HepG2 (cell line): ENCODE measurements around the gene SHISA6. TPM values are rescaled to one million over a fixed set of nuclear protein-coding genes. Genes with fewer than 3 reads are reported as not detected.

Source experiments
- ATAC-seq: fragments of 200-7000 bp; cut with Tn5 transposase; 3 replicates; pipeline ENCODE4 v1.9.1; 2020; ENCODE audit warnings: mild to moderate bottlenecking, moderate library complexity
- BruUV-seq: library from RNA; stranded (reverse); fragments of 400-500 nt; replicated peaks from 2 replicates; lab custom pipeline; 2021; lab: Mats Ljungman, UMichigan
- CTCF ChIA-PET: fragments of 300-600 bp; formaldehyde crosslinking; extraction: SDS; loops from one replicate; lab custom pipeline; 2021; ENCODE audit warnings: low total read pairs, inconsistent platforms, low intra/inter-chr PET ratio; lab: Yijun Ruan, JAX
- POLR2A ChIA-PET: fragments of 350-600 bp; sonication (Branson Sonifier 250); formaldehyde crosslinking; loops from one replicate; lab custom pipeline; 2020; ENCODE audit warnings: antibody characterized with exemption, inconsistent platforms; lab: Yijun Ruan, JAX
- DNase-seq: peaks from one replicate; pipeline ENCODE4 v3.0.0-alpha.2; 2015; ENCODE audit warnings: low spot score
- FAIRE-seq: peaks from 3 replicates; lab custom pipeline; 2011; peaks lifted over from hg19 to GRCh38; lab: Jason Lieb, UNC
- H2AFZ ChIP-seq: one replicate; pipeline ENCODE4 v1.6.1; 2011; ENCODE audit warnings: low read length, inconsistent platforms
- H3K27ac ChIP-seq: fragments of 300-600 bp; 3 replicates; pipeline ENCODE4 v1.8.0; 2011; ENCODE audit warnings: mixed run types, mild to moderate bottlenecking, mixed read lengths, low read length, inconsistent platforms; ENCODE audit not compliant: insufficient read depth; ENCODE audit errors: extremely low read length
- H3K27me3 ChIP-seq, 2 experiments: fragments of 200-600 bp in 1 of 2; 2 replicates in 1 of 2; 3 replicates in 1 of 2; pipeline versions ENCODE4 v1.6.0 to v1.8.0; 2011; ENCODE audit warnings: low read length in 2 of 2, mild to moderate bottlenecking in 2 of 2, moderate library complexity in 2 of 2, inconsistent platforms in 1 of 2; ENCODE audit not compliant: insufficient read depth in 2 of 2, control insufficient read depth in 1 of 2
- H3K36me3 ChIP-seq, 2 experiments: fragments of 200-600 bp in 1 of 2; replicated peaks in 1 of 2; 2 replicates in 1 of 2; 3 replicates in 1 of 2; pipeline versions ENCODE4 v1.5.1 to v1.8.0; 2011; ENCODE audit warnings: low read length in 2 of 2, inconsistent platforms in 1 of 2; ENCODE audit not compliant: insufficient read depth in 2 of 2, control insufficient read depth in 1 of 2
- H3K4me1 ChIP-seq: 2 replicates; pipeline ENCODE4 v1.5.1; 2012; ENCODE audit warnings: low read length, inconsistent platforms; ENCODE audit not compliant: insufficient read depth
- H3K4me2 ChIP-seq: 2 replicates; pipeline ENCODE4 v1.6.0; 2011; ENCODE audit warnings: low read depth, low read length, inconsistent platforms
- H3K4me3 ChIP-seq, 3 experiments: fragments of 200-600 bp in 1 of 3; sonication (generic), shearing (Covaris generic) in 1 of 3; replicated peaks in 1 of 3; 2 replicates each; pipeline ENCODE4 v1.5.1; 2011 to 2016; ENCODE audit warnings: low read length in 3 of 3, inconsistent platforms in 2 of 3, low read depth in 2 of 3, mild to moderate bottlenecking in 2 of 3, control low read depth in 1 of 3, mixed read lengths in 1 of 3; ENCODE audit not compliant: insufficient read depth in 1 of 3
- H3K79me2 ChIP-seq: one replicate; pipeline ENCODE4 v1.6.1; 2011; ENCODE audit warnings: low read length, inconsistent platforms; ENCODE audit not compliant: insufficient read depth
- H3K9ac ChIP-seq: 2 replicates; pipeline ENCODE4 v1.6.0; 2011; ENCODE audit warnings: mild to moderate bottlenecking, low read depth, low read length, inconsistent platforms; ENCODE audit not compliant: insufficient read depth
- H3K9me3 ChIP-seq: 2 replicates; pipeline ENCODE4 v1.5.1; 2012; ENCODE audit warnings: mild to moderate bottlenecking, low read length
- H4K20me1 ChIP-seq: 2 replicates; pipeline ENCODE4 v1.6.0; 2011; ENCODE audit warnings: inconsistent platforms, mild to moderate bottlenecking, low read length, moderate library complexity; ENCODE audit not compliant: insufficient read depth
- ATF5 ChIP-seq: sonication (generic); formaldehyde crosslinking; IDR thresholded peaks from 2 replicates; pipeline ENCODE4 v1.4.0; 2020; ENCODE audit warnings: mild to moderate bottlenecking, low read depth, missing genetic modification reagents
- BRF2 ChIP-seq: sonication (generic); formaldehyde crosslinking; IDR thresholded peaks from 2 replicates; pipeline ENCODE4 v1.8.1; 2022; ENCODE audit warnings: mild to moderate bottlenecking, missing genetic modification reagents
- JDP2 ChIP-seq: sonication (generic); formaldehyde crosslinking; IDR thresholded peaks from 2 replicates; pipeline ENCODE4 v1.8.1; 2022; ENCODE audit warnings: missing genetic modification reagents, borderline replicate concordance
- PCBP2 ChIP-seq: fragments of 200-400 bp; formaldehyde crosslinking; optimal IDR thresholded peaks from 2 replicates; pipeline ENCODE3; 2018; ENCODE audit warnings: low read length, low read depth; ENCODE audit not compliant: poor library complexity, severe bottlenecking
- REPIN1 ChIP-seq: sonication (generic); formaldehyde crosslinking; IDR thresholded peaks from 2 replicates; pipeline ENCODE4 v1.8.0; 2022; ENCODE audit warnings: missing genetic modification reagents, low read depth, mild to moderate bottlenecking, borderline replicate concordance
- RFXANK ChIP-seq: IDR thresholded peaks from 2 replicates; pipeline ENCODE4 v1.6.1; 2016
- SP1 ChIP-seq, 2 experiments: fragments of 450-650 bp in 1 of 2; sonication (generic) in 1 of 2; formaldehyde crosslinking in 1 of 2; IDR thresholded peaks; 2 replicates each; pipeline versions ENCODE4 v1.4.0 to v1.6.1; 2016 to 2020; ENCODE audit warnings: missing genetic modification reagents in 1 of 2
- SRF ChIP-seq: IDR thresholded peaks from 2 replicates; pipeline ENCODE4 v1.6.1; 2011; ENCODE audit warnings: mild to moderate bottlenecking, low read depth, low read length, moderate library complexity
- XBP1 ChIP-seq: sonication (generic); formaldehyde crosslinking; IDR thresholded peaks from 2 replicates; pipeline ENCODE4 v1.5.0; 2020; ENCODE audit warnings: missing genetic modification reagents
- ZBTB10 ChIP-seq: sonication (generic); formaldehyde crosslinking; IDR thresholded peaks from 2 replicates; pipeline ENCODE4 v1.4.0; 2020; ENCODE audit warnings: missing genetic modification reagents, borderline replicate concordance
- ZBTB49 ChIP-seq: sonication (generic); formaldehyde crosslinking; IDR thresholded peaks from 2 replicates; pipeline ENCODE4 v1.4.0; 2020; ENCODE audit warnings: missing genetic modification reagents, borderline replicate concordance
- ZNF562 ChIP-seq: sonication (generic); formaldehyde crosslinking; IDR thresholded peaks from 2 replicates; pipeline ENCODE4 v1.8.0; 2022; ENCODE audit warnings: missing genetic modification reagents, borderline replicate concordance
- ZNF605 ChIP-seq: sonication (generic); formaldehyde crosslinking; IDR thresholded peaks from 2 replicates; pipeline ENCODE4 v1.8.0; 2022; ENCODE audit warnings: mild to moderate bottlenecking, missing genetic modification reagents
- WGBS: methylation state at CpG from one replicate; pipeline ENCODE4 v1.1.6; 2017; ENCODE audit warnings: low lambda C conversion rate; 5-methylcytosine and 5-hydroxymethylcytosine counted together
- in situ Hi-C: cut with HindIII; loops from 2 replicates; pipeline ENCODE4 v1.10.0; 2017; ENCODE audit warnings: low pct_unique_long_range_greater_than_20kb; ENCODE audit not compliant: extremely low pct_ligation_motif_present
- intact Hi-C: fragments of 100-400 bp; cut with micrococcal nuclease; formaldehyde crosslinking; loops from one replicate; pipeline ENCODE4 v1.10.0; 2022; ENCODE audit not compliant: unreplicated experiment
- polyA plus RNA-seq, 8 experiments: library from polyadenylated mRNA; depleted of rRNA in 3 of 8; stranded (reverse) in 7 of 8; unstranded in 1 of 8; fragments of >200 nt; fragmentation: Illumina TruSeq in 4 of 8; extraction: Trizol in 4 of 8; gene quantifications; 2 replicates each; pipeline versions ENCODE4 v1.2.1 to v1.2.3, GENCODE V29; 2011 to 2016; ENCODE audit warnings: low read depth in 4 of 8, missing spikeins in 1 of 8, mixed read lengths in 1 of 8; ENCODE audit not compliant: insufficient read depth in 1 of 8
- total RNA-seq, 5 experiments: library from RNA; depleted of rRNA; stranded (reverse); fragments of >200 nt; fragmentation: Illumina TruSeq; extraction: Trizol; gene quantifications; 2 replicates each; pipeline ENCODE4 v1.2.3, GENCODE V29; 2016; ENCODE audit warnings: low read depth in 1 of 5

The SHISA6 gene
- total and polyA plus RNA-seq, 2 of the 13 experiments (the other 11 are each of a cell fraction or from before 2014, with no cell fraction given), result not detected

GRCh38 chr17:11319894-11320293, 78.9 kb downstream of the SHISA6 start:
- ChIA-PET POLR2A (no interaction called here), CTCF (no interaction called here)
- no peak overlapping the region for H2AFZ ChIP-seq
- intact Hi-C loops (no loop called here), in situ Hi-C loops (no loop called here)
- no peak overlapping the region for H3K4me3 ChIP-seq
- FAIRE-seq, result no peak
- H3K4me2 ChIP-seq, result no peak overlapping the region
- no peaks in the 10 kb centered on the region for H4K20me1 ChIP-seq
- no peak overlapping the region for H3K9ac ChIP-seq
- H3K36me3 ChIP-seq, result no peaks in the 10 kb centered on the region
- H3K27me3 ChIP-seq, result no peaks in the 10 kb centered on the region; a peak in 1 of 5 replicates
- no peaks in the 10 kb centered on the region for H3K9me3 ChIP-seq
- BruUV-seq, result no TSS peak
- no peaks in the 10 kb centered on the region for H3K79me2 ChIP-seq
- no peaks in the 10 kb centered on the region for H3K4me1 ChIP-seq
- WGBS, result 6% methylated on average over 3 of the region's 3 CpGs
- DNase-seq, result no peak
- H3K27ac ChIP-seq, result no peak overlapping the region
- ATAC-seq, result no peak
- no peak for TF ChIP-seq XBP1 (CRISPR knock-in tag)
- TF ChIP-seq SRF, result no peak
- TF ChIP-seq BRF2 (CRISPR knock-in tag), result no peak
- TF ChIP-seq PCBP2, result no peak
- no peak for TF ChIP-seq RFXANK
- TF ChIP-seq ZBTB10 (CRISPR knock-in tag), result no peak
- no peak for TF ChIP-seq ZBTB49
- TF ChIP-seq JDP2 (CRISPR knock-in tag), result no peak
- TF ChIP-seq SP1 (IDR thresholded peaks at IDR 0.05), result no peak
- no peak for TF ChIP-seq SP1 (CRISPR knock-in tag; IDR thresholded peaks at IDR 0.05)
- TF ChIP-seq ZNF562 (CRISPR knock-in tag), result no peak
- no peak for TF ChIP-seq ATF5 (CRISPR knock-in tag)
- TF ChIP-seq REPIN1 (CRISPR knock-in tag), result no peak
- TF ChIP-seq ZNF605 (CRISPR knock-in tag), result no peak
